Liver (tissue), 9 donors: ENCODE data around the gene TNMD. TPM values are rescaled to one million over a fixed set of nuclear protein-coding genes. Genes with fewer than 3 reads are reported as not detected.

Experiments
- DNase-seq: peaks from one replicate; pipeline ENCODE4 v3.0.0-alpha.2; 2017; ENCODE audit warnings: low spot score
- H3K27ac ChIP-seq, 2 donors: one replicate each; pipeline ENCODE4 v1.7.0; 2013; ENCODE audit warnings: inconsistent platforms in 2 of 2, low read length in 2 of 2, control low read depth in 1 of 2, low read depth in 1 of 2, mild to moderate bottlenecking in 1 of 2
- H3K27me3 ChIP-seq, 4 donors: one replicate each; pipeline versions ENCODE4 v1.6.1 to v1.7.0; 2013; ENCODE audit warnings: low read length in 3 of 4, inconsistent platforms in 1 of 4, mild to moderate bottlenecking in 1 of 4, moderate library complexity in 1 of 4; ENCODE audit not compliant: control insufficient read depth in 4 of 4, insufficient read depth in 4 of 4
- H3K36me3 ChIP-seq, 4 donors: one replicate each; pipeline versions ENCODE4 v1.6.1 to v1.7.0; 2013; ENCODE audit warnings: low read length in 3 of 4, mild to moderate bottlenecking in 3 of 4, low read depth in 1 of 4, moderate library complexity in 1 of 4; ENCODE audit not compliant: control insufficient read depth in 4 of 4, insufficient read depth in 3 of 4
- H3K4me1 ChIP-seq, 4 donors: one replicate each; pipeline versions ENCODE4 v1.6.1 to v1.7.0; 2013; ENCODE audit warnings: low read length in 3 of 4, mild to moderate bottlenecking in 3 of 4, moderate library complexity in 1 of 4; ENCODE audit not compliant: control insufficient read depth in 4 of 4, insufficient read depth in 4 of 4
- H3K4me3 ChIP-seq, 3 donors: one replicate each; pipeline versions ENCODE4 v1.6.1 to v1.7.0; 2013; ENCODE audit warnings: low read length in 3 of 3, control low read depth in 1 of 3, low read depth in 1 of 3, mild to moderate bottlenecking in 1 of 3
- H3K9ac ChIP-seq, 2 donors: one replicate each; pipeline ENCODE4 v1.7.0; 2013; ENCODE audit warnings: low read length in 2 of 2, mild to moderate bottlenecking in 2 of 2, moderate library complexity in 2 of 2, control low read depth in 1 of 2, low read depth in 1 of 2
- H3K9me3 ChIP-seq, 4 donors: one replicate each; pipeline versions ENCODE4 v1.6.1 to v1.7.0; 2013; ENCODE audit warnings: low read length in 3 of 4; ENCODE audit not compliant: control insufficient read depth in 4 of 4
- EGR1 ChIP-seq, 2 donors: IDR thresholded peaks; 2 replicates each; pipeline ENCODE4 v1.6.1; 2016 to 2018; ENCODE audit warnings: antibody characterized with exemption in 2 of 2, low read depth in 2 of 2
- HNF4A ChIP-seq, 2 donors: conservative IDR thresholded peaks; 2 replicates each; pipeline ENCODE4 v1.6.1; 2016; ENCODE audit warnings: antibody characterized with exemption in 2 of 2, mild to moderate bottlenecking in 2 of 2
- HNF4G ChIP-seq: IDR thresholded peaks from 2 replicates; pipeline ENCODE4 v1.6.1; 2016; ENCODE audit warnings: antibody characterized with exemption
- JUND ChIP-seq, 2 donors: IDR thresholded peaks; 2 replicates each; pipeline ENCODE4 v1.6.1; 2016; ENCODE audit warnings: antibody characterized with exemption in 2 of 2
- NR2F2 ChIP-seq: IDR thresholded peaks from 2 replicates; pipeline ENCODE4 v1.6.1; 2016; ENCODE audit warnings: antibody characterized with exemption
- RAD21 ChIP-seq, 2 donors: IDR thresholded peaks; 2 replicates each; pipeline ENCODE4 v1.6.1; 2016; ENCODE audit warnings: antibody characterized with exemption in 2 of 2, mild to moderate bottlenecking in 2 of 2
- RXRA ChIP-seq, 2 donors: IDR thresholded peaks; 2 replicates each; pipeline ENCODE4 v1.6.1; 2017 to 2018; ENCODE audit warnings: antibody characterized with exemption in 2 of 2, mild to moderate bottlenecking in 1 of 2
- SP1 ChIP-seq: IDR thresholded peaks from 2 replicates; pipeline ENCODE4 v1.6.1; 2018; ENCODE audit warnings: antibody characterized with exemption, mild to moderate bottlenecking
- WGBS: extraction: QIAGEN DNeasy Blood & Tissue Kit; methylation state at CpG from one replicate; pipeline ENCODE4 v1.1.7; 2013; 5-methylcytosine and 5-hydroxymethylcytosine counted together
- polyA plus RNA-seq, 2 donors: library from polyadenylated mRNA; stranded (reverse) in 1 of 2; unstranded in 1 of 2; fragments of 200-250 nt in 1 of 2; fragments of >200 nt in 1 of 2; fragmentation: Nextera tagmentation in 1 of 2; extraction: Ambion mirVana in 1 of 2; gene quantifications; one replicate each; pipeline versions ENCODE4 v1.2.1 to v1.2.3, GENCODE V29; 2013 to 2015
- total RNA-seq, 2 donors: library from RNA; depleted of rRNA; stranded (reverse); fragments of >200 nt; gene quantifications; one replicate each; pipeline ENCODE4 v1.2.3, GENCODE V29; 2014
- TF ChIP-seq, protein P1 (sequence below): IDR thresholded peaks from 2 replicates; pipeline ENCODE4 v1.6.1; 2016; ENCODE audit warnings: antibody characterized with exemption, mild to moderate bottlenecking
- TF ChIP-seq, protein P2 (sequence below): fragments of 150-350 bp; IDR thresholded peaks from 2 replicates; pipeline ENCODE4 v1.5.1; 2017; ENCODE audit warnings: improper control_type of control experiment, low read depth, low read length; ENCODE audit not compliant: missing input control
- TF ChIP-seq, protein P3 (sequence below): IDR thresholded peaks from 2 replicates; pipeline ENCODE4 v1.6.1; 2016; ENCODE audit warnings: antibody characterized with exemption
- TF ChIP-seq, protein P4 (sequence below): IDR thresholded peaks from 2 replicates; pipeline ENCODE4 v1.6.1; 2016; ENCODE audit warnings: antibody characterized with exemption
- donor health status: healthy.
- donor health status: healthy.
- donor health status: healthy.
- donor health status: healthy.
- donor health status: healthy.

Gene TNMD
- total and polyA plus RNA-seq, 4 donors = not detected

DNA sequence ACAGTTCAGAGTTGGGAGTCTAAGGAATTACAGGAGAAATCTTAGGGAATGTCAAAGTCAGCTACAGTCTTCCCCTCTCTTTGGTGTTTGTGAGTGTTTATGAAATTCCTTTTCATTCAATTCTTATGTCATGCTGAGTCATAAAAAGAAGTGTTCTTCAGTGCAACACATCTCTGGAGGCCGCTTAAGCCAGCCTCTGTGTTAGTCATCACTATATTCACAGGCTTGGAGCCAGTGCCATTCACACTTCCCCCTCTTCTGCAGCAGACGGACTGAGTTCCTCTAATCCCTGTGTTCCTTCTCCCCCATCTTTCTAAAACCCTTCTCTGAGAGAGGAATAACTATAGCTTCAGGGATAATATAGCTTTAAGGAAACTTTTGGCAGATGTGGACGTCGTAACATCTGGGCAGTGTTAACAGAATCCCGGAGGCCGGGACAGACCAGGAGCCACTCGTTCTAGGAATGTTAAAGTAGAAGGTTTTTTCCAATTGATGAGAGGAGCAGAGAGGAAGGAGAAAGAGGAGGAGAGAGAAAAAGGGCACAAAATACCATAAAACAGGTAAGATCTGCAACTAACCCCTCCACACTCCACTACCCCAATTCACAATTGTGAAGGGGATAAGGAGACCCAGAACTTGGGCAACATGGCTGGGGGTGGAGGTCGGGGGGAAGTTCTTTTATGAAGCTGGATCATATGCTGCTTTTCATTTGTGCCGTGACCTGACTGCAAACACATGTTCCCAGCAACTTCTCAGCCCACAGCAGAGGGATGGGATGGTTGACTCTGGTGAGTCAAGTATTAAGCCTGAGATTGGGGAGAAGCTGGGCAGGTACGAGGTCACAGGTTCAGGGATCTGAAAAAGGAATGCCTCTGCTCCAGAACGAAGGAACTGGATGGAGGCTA is 59.5 kb downstream of the TNMD start, which contains the start of gene SRPX2:
Gene SRPX2, plus strand, starts transcription at position 244 of the 905 bp plus-strand sequence. CDS start 2,124 bp downstream, outside the sequence.
- Histone ChIP-seq H3K4me3 (no peak within 1 kb of the TSS), H3K9me3 (no peaks in the 10 kb centered on the region), H3K9ac (no peak within 1 kb of the TSS), H3K36me3 (no peaks in the 10 kb centered on the region), H3K27me3 (peaks cover 0 to 7% (median 0%) of the 10 kb centered on the region in 4 donors), H3K27ac (peak within 1 kb of the TSS in 1 of 2 donors; percentile 31), H3K4me1 (peaks cover 4 to 24% (median 20%) of the 10 kb centered on the region in 4 donors)
- TF ChIP-seq JUND (IDR thresholded peaks at IDR 0.05) = peak in 1 of 2 donors; percentile 28
- TF ChIP-seq, protein P1, sequence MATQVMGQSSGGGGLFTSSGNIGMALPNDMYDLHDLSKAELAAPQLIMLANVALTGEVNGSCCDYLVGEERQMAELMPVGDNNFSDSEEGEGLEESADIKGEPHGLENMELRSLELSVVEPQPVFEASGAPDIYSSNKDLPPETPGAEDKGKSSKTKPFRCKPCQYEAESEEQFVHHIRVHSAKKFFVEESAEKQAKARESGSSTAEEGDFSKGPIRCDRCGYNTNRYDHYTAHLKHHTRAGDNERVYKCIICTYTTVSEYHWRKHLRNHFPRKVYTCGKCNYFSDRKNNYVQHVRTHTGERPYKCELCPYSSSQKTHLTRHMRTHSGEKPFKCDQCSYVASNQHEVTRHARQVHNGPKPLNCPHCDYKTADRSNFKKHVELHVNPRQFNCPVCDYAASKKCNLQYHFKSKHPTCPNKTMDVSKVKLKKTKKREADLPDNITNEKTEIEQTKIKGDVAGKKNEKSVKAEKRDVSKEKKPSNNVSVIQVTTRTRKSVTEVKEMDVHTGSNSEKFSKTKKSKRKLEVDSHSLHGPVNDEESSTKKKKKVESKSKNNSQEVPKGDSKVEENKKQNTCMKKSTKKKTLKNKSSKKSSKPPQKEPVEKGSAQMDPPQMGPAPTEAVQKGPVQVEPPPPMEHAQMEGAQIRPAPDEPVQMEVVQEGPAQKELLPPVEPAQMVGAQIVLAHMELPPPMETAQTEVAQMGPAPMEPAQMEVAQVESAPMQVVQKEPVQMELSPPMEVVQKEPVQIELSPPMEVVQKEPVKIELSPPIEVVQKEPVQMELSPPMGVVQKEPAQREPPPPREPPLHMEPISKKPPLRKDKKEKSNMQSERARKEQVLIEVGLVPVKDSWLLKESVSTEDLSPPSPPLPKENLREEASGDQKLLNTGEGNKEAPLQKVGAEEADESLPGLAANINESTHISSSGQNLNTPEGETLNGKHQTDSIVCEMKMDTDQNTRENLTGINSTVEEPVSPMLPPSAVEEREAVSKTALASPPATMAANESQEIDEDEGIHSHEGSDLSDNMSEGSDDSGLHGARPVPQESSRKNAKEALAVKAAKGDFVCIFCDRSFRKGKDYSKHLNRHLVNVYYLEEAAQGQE = no peak
- DNase-seq = no peak
- WGBS = 77% methylated on average over 11 of the region's 11 CpGs

DNA sequence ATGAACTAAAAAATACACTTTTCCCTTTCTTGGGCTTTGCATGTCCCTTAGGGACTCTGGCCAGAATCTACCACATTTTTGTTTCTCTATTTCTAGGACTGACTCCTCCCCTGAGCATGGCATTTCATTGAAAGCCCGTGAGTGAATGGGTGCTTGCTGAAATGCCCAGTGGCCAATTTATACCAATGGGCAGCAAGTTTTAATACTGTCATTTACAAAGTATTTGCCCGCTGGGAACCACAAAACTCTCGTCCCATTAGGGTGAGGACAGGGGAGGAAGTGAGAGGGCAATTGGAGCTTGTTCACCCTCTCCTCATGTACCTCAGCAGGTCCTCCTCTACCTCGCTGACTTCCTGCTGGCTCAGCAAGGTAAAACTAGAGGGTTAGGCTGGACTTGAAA is 60.4 kb downstream of the TNMD start:
- no peak overlapping the region for H3K27ac ChIP-seq
- no peak overlapping the region for H3K9ac ChIP-seq
- H3K27me3 ChIP-seq = peaks cover 0 to 7% (median 0%) of the 10 kb centered on the region in 4 donors
- WGBS = 85% methylated on average over 4 of the region's 4 CpGs
- no peak overlapping the region for H3K4me3 ChIP-seq
- H3K4me1 ChIP-seq = peaks cover 7 to 32% (median 23%) of the 10 kb centered on the region in 4 donors
- DNase-seq = no peak
- TF ChIP-seq, protein P2, sequence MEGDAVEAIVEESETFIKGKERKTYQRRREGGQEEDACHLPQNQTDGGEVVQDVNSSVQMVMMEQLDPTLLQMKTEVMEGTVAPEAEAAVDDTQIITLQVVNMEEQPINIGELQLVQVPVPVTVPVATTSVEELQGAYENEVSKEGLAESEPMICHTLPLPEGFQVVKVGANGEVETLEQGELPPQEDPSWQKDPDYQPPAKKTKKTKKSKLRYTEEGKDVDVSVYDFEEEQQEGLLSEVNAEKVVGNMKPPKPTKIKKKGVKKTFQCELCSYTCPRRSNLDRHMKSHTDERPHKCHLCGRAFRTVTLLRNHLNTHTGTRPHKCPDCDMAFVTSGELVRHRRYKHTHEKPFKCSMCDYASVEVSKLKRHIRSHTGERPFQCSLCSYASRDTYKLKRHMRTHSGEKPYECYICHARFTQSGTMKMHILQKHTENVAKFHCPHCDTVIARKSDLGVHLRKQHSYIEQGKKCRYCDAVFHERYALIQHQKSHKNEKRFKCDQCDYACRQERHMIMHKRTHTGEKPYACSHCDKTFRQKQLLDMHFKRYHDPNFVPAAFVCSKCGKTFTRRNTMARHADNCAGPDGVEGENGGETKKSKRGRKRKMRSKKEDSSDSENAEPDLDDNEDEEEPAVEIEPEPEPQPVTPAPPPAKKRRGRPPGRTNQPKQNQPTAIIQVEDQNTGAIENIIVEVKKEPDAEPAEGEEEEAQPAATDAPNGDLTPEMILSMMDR = no peak
- no peaks in the 10 kb centered on the region for H3K36me3 ChIP-seq
- no peaks in the 10 kb centered on the region for H3K9me3 ChIP-seq

DNA sequence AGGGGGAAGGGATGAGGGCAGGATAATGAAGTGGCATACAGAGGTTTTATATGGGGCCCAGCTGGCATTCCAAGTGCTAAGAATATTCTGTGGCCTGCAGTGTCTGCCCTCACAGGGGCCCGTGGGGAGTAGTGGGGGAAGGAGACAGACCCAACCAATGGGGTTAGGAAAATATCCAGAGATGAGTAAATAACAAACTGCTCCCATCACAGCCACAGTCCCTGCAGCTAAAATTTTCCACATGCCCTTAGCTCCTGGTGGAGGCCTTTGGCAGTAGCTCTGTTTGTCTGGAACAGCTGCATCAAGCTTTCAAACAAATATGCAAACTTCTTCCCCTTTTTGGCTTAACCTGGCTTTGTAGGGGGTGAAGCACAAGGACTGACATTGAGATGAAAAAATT is 62.4 kb downstream of the TNMD start:
- Histone ChIP-seq H3K9ac (no peak overlapping the region), H3K27ac (peak overlapping the region in 1 of 2 donors; percentile 36), H3K36me3 (no peaks in the 10 kb centered on the region), H3K9me3 (no peaks in the 10 kb centered on the region), H3K27me3 (peaks cover 0 to 5% (median 0%) of the 10 kb centered on the region in 4 donors), H3K4me1 (peaks cover 13 to 45% (median 34%) of the 10 kb centered on the region in 4 donors), H3K4me3 (no peak overlapping the region)
- 11% methylated on average over 1 of the region's 1 CpG for WGBS
- DNase-seq = no peak
- TF ChIP-seq, protein P3, sequence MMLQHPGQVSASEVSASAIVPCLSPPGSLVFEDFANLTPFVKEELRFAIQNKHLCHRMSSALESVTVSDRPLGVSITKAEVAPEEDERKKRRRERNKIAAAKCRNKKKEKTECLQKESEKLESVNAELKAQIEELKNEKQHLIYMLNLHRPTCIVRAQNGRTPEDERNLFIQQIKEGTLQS = no peak
- TF ChIP-seq, protein P1 = peak; percentile 14
- TF ChIP-seq RXRA (IDR thresholded peaks at IDR 0.05) = no peak
- no peak for TF ChIP-seq EGR1 (IDR thresholded peaks at IDR 0.05; ENCODE audit: low read depth in 2 of 2)
- peak in 1 of 2 donors; percentile 40 for TF ChIP-seq RAD21 (IDR thresholded peaks at IDR 0.05)
- peak; percentile 71 for TF ChIP-seq NR2F2
- peak; percentile 77 for TF ChIP-seq SP1
- TF ChIP-seq, protein P4, sequence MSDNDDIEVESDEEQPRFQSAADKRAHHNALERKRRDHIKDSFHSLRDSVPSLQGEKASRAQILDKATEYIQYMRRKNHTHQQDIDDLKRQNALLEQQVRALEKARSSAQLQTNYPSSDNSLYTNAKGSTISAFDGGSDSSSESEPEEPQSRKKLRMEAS = no peak
- TF ChIP-seq HNF4A (conservative IDR thresholded peaks at IDR 0.05) = peak in 1 of 2 donors; percentile 16
- TF ChIP-seq JUND (IDR thresholded peaks at IDR 0.05) = no peak
- TF ChIP-seq, protein P2 = peak; percentile 27
- TF ChIP-seq HNF4G = no peak
